K562 (cell line): ENCODE measurements around the gene SCAPER.

Experiments
- HDAC6 ChIP-seq: IDR thresholded peaks from 2 replicates; pipeline ENCODE4 v1.6.1; 2012; ENCODE audit warnings: low read depth, mild to moderate bottlenecking, control low read depth, inconsistent platforms, low read length, moderate library complexity
- PHB ChIP-seq: fragments of 250-450 bp; sonication (Bioruptor Pico); IDR thresholded peaks from 2 replicates; pipeline ENCODE4 v1.5.0; 2021
- POLR2A ChIP-seq: fragments of 450-650 bp; conservative IDR thresholded peaks from 2 replicates; pipeline ENCODE4 v1.6.1; 2016
- SOX6 ChIP-seq: fragments of 450-650 bp; IDR thresholded peaks from 2 replicates; pipeline ENCODE4 v1.6.1; 2014; ENCODE audit warnings: mild to moderate bottlenecking
- TF ChIP-seq, protein P1 (sequence below), 3 experiments: IDR thresholded peaks in 2 of 3; conservative IDR thresholded peaks in 1 of 3; 2 replicates each; pipeline ENCODE4 v1.5.1; 2011 to 2012; ENCODE audit warnings: low read length in 3 of 3, mild to moderate bottlenecking in 3 of 3, control low read depth in 2 of 3, improper control_type of control experiment in 1 of 3, inconsistent platforms in 1 of 3, low read depth in 1 of 3, mixed read lengths in 1 of 3, moderate library complexity in 1 of 3; ENCODE audit not compliant: insufficient read depth in 2 of 3
- TF ChIP-seq, protein P2 (sequence below): sonication (generic); formaldehyde crosslinking; IDR thresholded peaks from 2 replicates; pipeline ENCODE4 v1.5.0; 2020; ENCODE audit warnings: missing genetic modification reagents

DNA sequence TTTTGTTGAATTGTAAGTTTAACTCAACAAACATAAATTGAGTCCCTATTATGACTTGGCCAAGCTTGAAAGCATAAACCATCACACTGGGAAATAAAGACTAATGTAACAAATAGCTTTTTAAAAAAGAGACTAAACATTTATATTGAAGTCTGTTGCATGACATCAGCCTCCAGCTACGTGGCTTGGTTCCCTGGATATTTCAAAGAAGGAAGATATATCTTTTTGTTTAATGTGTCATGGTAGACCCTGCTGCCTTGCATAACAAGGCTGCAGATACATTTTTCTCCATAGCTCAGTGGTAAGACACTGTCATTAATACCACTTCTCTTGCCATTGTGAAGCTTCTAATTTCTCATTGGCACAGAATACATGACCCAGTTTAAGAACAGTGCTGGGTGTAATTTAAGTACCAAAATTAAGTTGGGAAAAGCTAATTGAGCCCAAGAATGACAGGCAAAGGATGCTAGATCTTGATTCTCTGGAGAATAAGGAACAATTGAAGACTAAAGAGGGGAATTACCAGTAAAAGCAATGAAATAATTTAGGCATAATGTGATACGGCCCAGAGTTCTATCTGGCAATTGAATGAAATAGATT lies 40.5 kb upstream of the SCAPER start:
- TF ChIP-seq PHB (CRISPR knock-in tag) (no peak), POLR2A (no peak), SOX6 (no peak), HDAC6 (no peak)
- TF ChIP-seq, protein P1, sequence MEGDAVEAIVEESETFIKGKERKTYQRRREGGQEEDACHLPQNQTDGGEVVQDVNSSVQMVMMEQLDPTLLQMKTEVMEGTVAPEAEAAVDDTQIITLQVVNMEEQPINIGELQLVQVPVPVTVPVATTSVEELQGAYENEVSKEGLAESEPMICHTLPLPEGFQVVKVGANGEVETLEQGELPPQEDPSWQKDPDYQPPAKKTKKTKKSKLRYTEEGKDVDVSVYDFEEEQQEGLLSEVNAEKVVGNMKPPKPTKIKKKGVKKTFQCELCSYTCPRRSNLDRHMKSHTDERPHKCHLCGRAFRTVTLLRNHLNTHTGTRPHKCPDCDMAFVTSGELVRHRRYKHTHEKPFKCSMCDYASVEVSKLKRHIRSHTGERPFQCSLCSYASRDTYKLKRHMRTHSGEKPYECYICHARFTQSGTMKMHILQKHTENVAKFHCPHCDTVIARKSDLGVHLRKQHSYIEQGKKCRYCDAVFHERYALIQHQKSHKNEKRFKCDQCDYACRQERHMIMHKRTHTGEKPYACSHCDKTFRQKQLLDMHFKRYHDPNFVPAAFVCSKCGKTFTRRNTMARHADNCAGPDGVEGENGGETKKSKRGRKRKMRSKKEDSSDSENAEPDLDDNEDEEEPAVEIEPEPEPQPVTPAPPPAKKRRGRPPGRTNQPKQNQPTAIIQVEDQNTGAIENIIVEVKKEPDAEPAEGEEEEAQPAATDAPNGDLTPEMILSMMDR (IDR thresholded peaks at IDR 0.05 in 2 of 3, conservative IDR thresholded peaks at IDR 0.05 in 1 of 3; ENCODE audit: insufficient read depth in 2 of 3, low read depth in 1 of 3, low read length in 3 of 3) = no peak
- TF ChIP-seq, protein P2, sequence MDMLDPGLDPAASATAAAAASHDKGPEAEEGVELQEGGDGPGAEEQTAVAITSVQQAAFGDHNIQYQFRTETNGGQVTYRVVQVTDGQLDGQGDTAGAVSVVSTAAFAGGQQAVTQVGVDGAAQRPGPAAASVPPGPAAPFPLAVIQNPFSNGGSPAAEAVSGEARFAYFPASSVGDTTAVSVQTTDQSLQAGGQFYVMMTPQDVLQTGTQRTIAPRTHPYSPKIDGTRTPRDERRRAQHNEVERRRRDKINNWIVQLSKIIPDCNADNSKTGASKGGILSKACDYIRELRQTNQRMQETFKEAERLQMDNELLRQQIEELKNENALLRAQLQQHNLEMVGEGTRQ (CRISPR knock-in tag) = no peak
